Stimulated activated CD8-positive, alpha-beta memory T cell treated with anti-CD3 and anti-CD28 coated beads, Interleukin-12 subunit alpha, Interleukin-12 subunit beta, amount 100 ng/mL, for 24 hours (primary cell): ENCODE results near the gene MACO1.
"Not testable (repeated sequence)": the region's sequence is repeated elsewhere in the genome, so short reads cannot be mapped to it uniquely, and the experiment has no call there.

Experiments used
- DNase-seq: peaks from one replicate; pipeline ENCODE4 v3.0.0-alpha.2; 2020; ENCODE audit errors: extremely low read depth

The MACO1 gene

GRCh38 chr1:25487628-25488027 is 56.9 kb downstream of the MACO1 start:
- DNase-seq: no peak

GRCh38 chr1:25492323-25492722 is 61.6 kb downstream of the MACO1 start:
- no peak for DNase-seq

- DNase-seq: no peak
Measured at GRCh38 chr1:25494952-25495351, 64.3 kb downstream of the MACO1 start.

- no peak for DNase-seq
Measured at GRCh38 chr1:25500694-25501093, 70.0 kb downstream of the MACO1 start.

GRCh38 chr1:25501235-25502058 is 70.8 kb downstream of the MACO1 start:
- DNase-seq: no peak

- DNase-seq: no peak
Measured at GRCh38 chr1:25502957-25503356, 72.3 kb downstream of the MACO1 start.

GRCh38 chr1:25503551-25504426 is 73.1 kb downstream of the MACO1 start:
- peak; percentile 31 for DNase-seq

- no peak for DNase-seq
Measured at GRCh38 chr1:25504706-25505595, 74.3 kb downstream of the MACO1 start.

GRCh38 chr1:25505656-25506385 is 75.1 kb downstream of the MACO1 start:
- DNase-seq: no peak

- not testable (repeated sequence) for DNase-seq
Measured at GRCh38 chr1:25506566-25507463, 76.1 kb downstream of the MACO1 start.

GRCh38 chr1:25513666-25514065 is 83.0 kb downstream of the MACO1 start:
- no peak for DNase-seq

- no peak for DNase-seq
Measured at GRCh38 chr1:25515033-25515432, 84.3 kb downstream of the MACO1 start.

- DNase-seq: no peak
Measured at GRCh38 chr1:25516686-25517085, 86.0 kb downstream of the MACO1 start.

- DNase-seq: no peak
Measured at GRCh38 chr1:25517476-25518394, 87.0 kb downstream of the MACO1 start.

- DNase-seq: no peak
Measured at GRCh38 chr1:25519624-25520023, 88.9 kb downstream of the MACO1 start.

GRCh38 chr1:25520446-25521061 is 89.9 kb downstream of the MACO1 start:
- peak; percentile 30 for DNase-seq

- no peak for DNase-seq
Measured at GRCh38 chr1:25522031-25522655, 91.4 kb downstream of the MACO1 start.

- no peak for DNase-seq
Measured at GRCh38 chr1:25523542-25523941, 92.8 kb downstream of the MACO1 start.
